Activated T-helper 9 cell treated with anti-CD3 and anti-CD28 coated beads, Interleukin-2, amount 50 U/mL, for 16 hours (primary cell): Measurements from ENCODE around the gene COG2.
"Not testable (repeated sequence)": the region's sequence is repeated elsewhere in the genome, so short reads cannot be mapped to it uniquely, and the experiment has no call there.

ENCODE experiments used
- DNase-seq: peaks from one replicate; pipeline ENCODE4 v3.0.0-alpha.2; 2020; ENCODE audit warnings: low read depth

The COG2 gene

GRCh38 chr1:230642263-230642959 is at the start of gene COG2:
Gene COG2, plus strand, starts transcription at chr1:230642481. Its CDS starts 126 bp downstream, at chr1:230642607.
- peak; percentile 96 for DNase-seq

- no peak for DNase-seq
Measured at GRCh38 chr1:230592848-230593414, 49.4 kb upstream of the COG2 start.

- DNase-seq = no peak
Measured at GRCh38 chr1:230594214-230594773, 48.0 kb upstream of the COG2 start.

GRCh38 chr1:230595181-230595580 is 47.1 kb upstream of the COG2 start:
- DNase-seq = no peak

GRCh38 chr1:230596306-230596705 is 46.0 kb upstream of the COG2 start:
- DNase-seq = no peak

- no peak for DNase-seq
Measured at GRCh38 chr1:230598745-230599144, 43.5 kb upstream of the COG2 start.

GRCh38 chr1:230599926-230600656 is 42.2 kb upstream of the COG2 start:
- DNase-seq = no peak

GRCh38 chr1:230600657-230601400 is 41.5 kb upstream of the COG2 start:
- DNase-seq = not testable (repeated sequence)

- DNase-seq = no peak
Measured at GRCh38 chr1:230609208-230609607, 33.1 kb upstream of the COG2 start.

- DNase-seq = no peak
Measured at GRCh38 chr1:230610589-230610988, 31.7 kb upstream of the COG2 start.

GRCh38 chr1:230611128-230611877 is 31.0 kb upstream of the COG2 start:
- no peak for DNase-seq

- DNase-seq = no peak
Measured at GRCh38 chr1:230611878-230612235, 30.4 kb upstream of the COG2 start.

GRCh38 chr1:230612651-230613050 is 29.6 kb upstream of the COG2 start:
- no peak for DNase-seq

- no peak for DNase-seq
Measured at GRCh38 chr1:230614121-230614520, 28.2 kb upstream of the COG2 start.

GRCh38 chr1:230618537-230618936 is 23.7 kb upstream of the COG2 start:
- no peak for DNase-seq

- no peak for DNase-seq
Measured at GRCh38 chr1:230620649-230621323, 21.5 kb upstream of the COG2 start.

GRCh38 chr1:230621324-230622030 is 20.8 kb upstream of the COG2 start:
- no peak for DNase-seq

GRCh38 chr1:230622151-230622550 is 20.1 kb upstream of the COG2 start:
- no peak for DNase-seq

GRCh38 chr1:230624097-230624713 is 18.1 kb upstream of the COG2 start:
- no peak for DNase-seq

- DNase-seq = no peak
Measured at GRCh38 chr1:230626232-230626631, 16.0 kb upstream of the COG2 start.
